Uterus (tissue), 4 donors: ENCODE results near the gene RIC8B. TPM values are rescaled to one million over a fixed set of nuclear protein-coding genes. Genes with fewer than 3 reads are reported as not detected.

ENCODE experiments used
- DNase-seq, 2 donors: peaks; one replicate each; pipeline ENCODE4 v3.0.0-alpha.2; 2019 to 2020
- H3K27ac ChIP-seq, 2 donors: fragments of 200-600 bp; sonication (generic); 1 replicate in 1 of 2; 2 replicates in 1 of 2; pipeline ENCODE4 v1.5.1; 2016 to 2018
- H3K27me3 ChIP-seq, 2 donors: fragments of 200-600 bp; sonication (generic); one replicate each; pipeline ENCODE4 v1.5.1; 2018 to 2019; ENCODE audit warnings: control low read depth in 1 of 2
- H3K36me3 ChIP-seq, 2 donors: fragments of 200-600 bp; sonication (generic); one replicate each; pipeline ENCODE4 v1.5.1; 2019; ENCODE audit warnings: control low read depth in 1 of 2
- H3K4me1 ChIP-seq, 2 donors: fragments of 200-600 bp; sonication (generic); one replicate each; pipeline ENCODE4 v1.5.1; 2018 to 2019; ENCODE audit warnings: control low read depth in 1 of 2
- H3K4me3 ChIP-seq, 2 donors: fragments of 200-600 bp; sonication (generic); 1 replicate in 1 of 2; 2 replicates in 1 of 2; pipeline ENCODE4 v1.5.1; 2018 to 2019; ENCODE audit warnings: mild to moderate bottlenecking in 1 of 2
- H3K9me3 ChIP-seq, 2 donors: fragments of 200-600 bp; sonication (generic); one replicate each; pipeline ENCODE4 v1.5.1; 2019; ENCODE audit warnings: control low read depth in 1 of 2
- CTCF ChIP-seq, 4 experiments: fragments of 200-600 bp in 2 of 4; fragments of 450-650 bp in 2 of 4; sonication (generic) in 2 of 4; IDR thresholded peaks; one replicate each; pipeline ENCODE4 v1.5.1; 2016 to 2019; ENCODE audit warnings: antibody characterized with exemption in 4 of 4, mild to moderate bottlenecking in 2 of 4, moderate library complexity in 1 of 4
- POLR2A ChIP-seq, 2 donors: fragments of 450-650 bp; IDR thresholded peaks; one replicate each; pipeline ENCODE4 v1.6.1; 2016; ENCODE audit warnings: antibody characterized with exemption in 2 of 2, mild to moderate bottlenecking in 1 of 2, moderate library complexity in 1 of 2
- intact Hi-C: fragments of 100-400 bp; cut with DNase I; formaldehyde crosslinking; loops from one replicate; pipeline ENCODE4 v1.15.1; 2023; ENCODE audit warnings: low total_unique reads
- total RNA-seq, 4 donors: library from RNA; depleted of rRNA in 3 of 4; stranded (reverse); fragments of >200 nt in 3 of 4; gene quantifications; one replicate each; pipeline versions ENCODE4 v1.1.0 to v1.2.4, GENCODE V29; 2014 to 2023
- donor health status: DM: yes; HTN: yes; CAD: no.

The RIC8B gene
- total RNA-seq, 4 donors from 2014 or later, result 23.1 to 49.7 (median 34.0) TPM

GRCh38 chr12:106907411-106907810 lies 132.9 kb downstream of the RIC8B start:
- Histone ChIP-seq H3K36me3 (no peaks in the 10 kb centered on the region), H3K27ac (no peak overlapping the region), H3K4me3 (no peak overlapping the region), H3K9me3 (no peaks in the 10 kb centered on the region), H3K4me1 (no peaks in the 10 kb centered on the region), H3K27me3 (no peaks in the 10 kb centered on the region)
- DNase-seq, result no peak
- no peak for TF ChIP-seq CTCF (IDR thresholded peaks at IDR 0.05)
- no peak for TF ChIP-seq POLR2A (IDR thresholded peaks at IDR 0.05)
- intact Hi-C loops, result no loop called here

- DNase-seq, result no peak
- intact Hi-C loops, result no loop called here
- Histone ChIP-seq H3K27ac (no peak overlapping the region), H3K4me3 (no peak overlapping the region), H3K36me3 (no peaks in the 10 kb centered on the region), H3K9me3 (no peaks in the 10 kb centered on the region), H3K4me1 (no peaks in the 10 kb centered on the region), H3K27me3 (no peaks in the 10 kb centered on the region)
- no peak for TF ChIP-seq POLR2A (IDR thresholded peaks at IDR 0.05)
- TF ChIP-seq CTCF (IDR thresholded peaks at IDR 0.05), result no peak
Observed at GRCh38 chr12:106907846-106908245, 133.4 kb downstream of the RIC8B start.

- intact Hi-C loops, result no loop called here
Observed at GRCh38 chr12:106908561-106908960, 134.1 kb downstream of the RIC8B start.

GRCh38 chr12:106910202-106910601 lies 135.7 kb downstream of the RIC8B start:
- H3K36me3 ChIP-seq, result no peaks in the 10 kb centered on the region
- H3K4me3 ChIP-seq, result no peak overlapping the region
- H3K4me1 ChIP-seq, result no peaks in the 10 kb centered on the region
- H3K9me3 ChIP-seq, result no peaks in the 10 kb centered on the region
- TF ChIP-seq POLR2A (IDR thresholded peaks at IDR 0.05), result no peak
- no peak for TF ChIP-seq CTCF (IDR thresholded peaks at IDR 0.05)
- no peak for DNase-seq
- no peaks in the 10 kb centered on the region for H3K27me3 ChIP-seq
- no peak overlapping the region for H3K27ac ChIP-seq
- intact Hi-C loops, result no loop called here

More at GRCh38 chr12:106908561-106908960, 134.1 kb downstream of the RIC8B start:
- H3K9me3 ChIP-seq, result no peaks in the 10 kb centered on the region
- no peaks in the 10 kb centered on the region for H3K27me3 ChIP-seq
- no peaks in the 10 kb centered on the region for H3K4me1 ChIP-seq
- TF ChIP-seq CTCF (IDR thresholded peaks at IDR 0.05), result no peak
- TF ChIP-seq POLR2A (IDR thresholded peaks at IDR 0.05), result no peak
- no peaks in the 10 kb centered on the region for H3K36me3 ChIP-seq
- H3K4me3 ChIP-seq, result no peak overlapping the region
- DNase-seq, result no peak
- no peak overlapping the region for H3K27ac ChIP-seq

- H3K4me3 ChIP-seq, result no peak overlapping the region
- intact Hi-C loops, result no loop called here
Observed at GRCh38 chr12:106911581-106911980, 137.1 kb downstream of the RIC8B start.

More at GRCh38 chr12:106911581-106911980, 137.1 kb downstream of the RIC8B start:
- no peaks in the 10 kb centered on the region for H3K9me3 ChIP-seq
- H3K27ac ChIP-seq, result no peak overlapping the region
- H3K4me1 ChIP-seq, result no peaks in the 10 kb centered on the region
- no peaks in the 10 kb centered on the region for H3K36me3 ChIP-seq
- no peak for DNase-seq
- no peaks in the 10 kb centered on the region for H3K27me3 ChIP-seq
- TF ChIP-seq CTCF (IDR thresholded peaks at IDR 0.05) (no peak), POLR2A (IDR thresholded peaks at IDR 0.05) (no peak)
